Activated gamma-delta T cell treated with anti-CD3 and anti-CD28 coated beads, Interleukin-2, amount 50 U/mL, for 16 hours (primary cell): ENCODE data around the gene PRSS12.
A peak's percentile ranks its signal among the peaks of the same experiment; 100 is the strongest.
"Not testable (repeated sequence)": the region's sequence is repeated elsewhere in the genome, so short reads cannot be mapped to it uniquely, and the experiment has no call there.

Experiments
- DNase-seq: peaks from one replicate; pipeline ENCODE4 v3.0.0-alpha.2; 2020; ENCODE audit warnings: low read depth

The PRSS12 gene

GRCh38 chr4:118352843-118353533 lies at the start of gene PRSS12:
Gene PRSS12, minus strand, starts transcription at chr4:118353003. Its CDS starts 283 bp downstream, at chr4:118352720.
- DNase-seq = peak; percentile 15

DNA sequence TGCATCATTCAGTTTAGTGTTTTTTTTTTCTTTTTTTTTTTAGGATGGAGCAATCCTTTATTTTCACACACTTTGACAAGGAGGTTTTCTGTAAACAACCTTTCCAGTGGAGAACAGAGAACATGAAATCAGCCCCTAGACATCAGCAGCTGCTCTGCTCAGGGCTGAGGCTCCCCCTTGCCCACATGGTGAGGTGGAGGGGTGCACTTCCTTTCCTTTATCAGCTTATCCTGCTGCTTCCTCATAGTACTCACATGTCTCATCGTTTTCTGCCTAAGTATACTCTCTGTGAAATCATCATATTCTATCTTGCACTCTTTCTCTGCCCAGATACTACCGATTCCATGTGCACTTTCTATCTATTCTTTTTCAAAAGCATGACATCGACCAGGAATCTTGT lies 47.6 kb upstream of the PRSS12 start:
- no peak for DNase-seq

DNA sequence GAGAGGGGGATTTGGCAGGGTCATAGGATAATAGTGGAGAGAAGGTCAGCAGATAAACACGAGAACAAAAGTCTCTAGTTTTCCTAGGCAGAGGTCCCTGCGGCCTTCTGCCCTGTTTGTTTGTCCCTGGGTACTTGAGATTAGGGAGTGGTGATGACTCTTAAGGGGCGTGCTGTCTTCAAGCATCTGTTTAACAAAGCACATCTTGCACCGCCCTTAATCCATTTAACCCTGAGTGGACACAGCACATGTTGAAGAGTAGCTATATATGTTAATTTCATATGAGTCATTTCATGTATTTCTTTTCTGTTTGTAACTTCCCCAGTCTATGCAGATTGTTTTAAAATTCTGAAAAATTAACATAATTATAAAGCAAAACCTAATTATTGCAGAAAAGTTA lies 47.1 kb upstream of the PRSS12 start:
- not testable (repeated sequence) for DNase-seq

GRCh38 chr4:118398226-118399090 lies 45.7 kb upstream of the PRSS12 start:
- no peak for DNase-seq

GRCh38 chr4:118397623-118397979 lies 44.8 kb upstream of the PRSS12 start:
- DNase-seq = no peak

DNA sequence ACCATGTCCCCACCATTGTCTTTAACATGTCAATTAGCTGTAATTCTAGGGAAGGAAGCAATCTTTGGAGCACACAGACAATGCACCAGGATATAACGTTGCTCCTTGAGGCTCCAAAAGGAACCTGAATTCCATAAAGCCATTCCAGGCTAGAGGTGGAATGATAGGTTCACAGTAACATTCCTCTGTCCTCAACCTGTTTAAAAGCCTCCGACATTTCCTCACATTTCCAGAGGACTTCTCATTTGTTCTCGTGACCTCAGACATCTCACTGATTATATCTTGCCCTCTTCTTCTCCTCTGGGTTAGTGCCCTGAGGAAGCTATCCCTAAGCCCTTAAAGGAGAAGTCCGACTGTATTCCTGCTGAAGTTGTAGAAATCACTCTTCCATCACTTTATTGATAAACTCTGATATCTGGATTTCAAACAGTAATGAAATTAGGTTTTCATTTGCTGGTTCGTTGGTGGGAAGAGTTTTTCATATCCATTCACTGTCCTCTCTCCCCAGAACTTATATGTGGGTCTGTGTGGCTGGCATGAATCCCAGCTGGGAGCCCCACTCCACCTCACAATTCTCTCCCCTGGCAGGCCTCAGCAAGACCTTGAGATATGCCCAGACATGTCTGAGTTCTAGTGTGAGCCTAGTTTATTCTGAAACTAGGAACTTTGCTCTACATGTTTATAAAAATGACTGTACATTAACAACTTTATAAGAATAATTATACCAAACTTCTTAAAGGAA lies 44.2 kb upstream of the PRSS12 start:
- DNase-seq = no peak

DNA sequence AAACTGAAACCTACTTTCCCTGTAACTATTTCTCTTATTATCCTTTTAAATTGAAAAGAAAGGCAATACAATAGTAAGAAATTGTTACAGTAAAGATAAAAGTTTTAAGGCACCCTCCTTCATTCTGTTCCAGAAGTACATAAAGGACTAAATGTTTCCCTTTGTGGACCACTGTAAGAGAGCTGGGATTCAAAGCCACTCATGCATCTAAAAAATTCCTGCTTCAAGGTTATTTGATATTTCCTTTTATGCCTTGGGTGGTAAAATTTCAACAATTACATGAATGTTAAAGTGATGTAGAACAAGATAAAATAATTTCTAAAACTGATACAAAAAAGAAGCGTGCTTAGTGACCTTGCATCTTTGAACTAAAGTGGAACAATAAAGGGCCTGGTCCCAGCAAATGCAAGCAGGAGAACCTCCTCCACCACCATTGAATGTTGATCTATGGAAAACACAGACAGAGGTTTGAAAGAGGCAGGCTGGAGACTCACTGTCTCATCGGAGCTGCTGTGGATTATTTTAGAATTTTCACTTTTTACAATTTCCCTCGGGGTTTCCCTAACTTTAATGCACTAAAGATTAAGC lies 42.3 kb upstream of the PRSS12 start:
- DNase-seq = no peak

DNA sequence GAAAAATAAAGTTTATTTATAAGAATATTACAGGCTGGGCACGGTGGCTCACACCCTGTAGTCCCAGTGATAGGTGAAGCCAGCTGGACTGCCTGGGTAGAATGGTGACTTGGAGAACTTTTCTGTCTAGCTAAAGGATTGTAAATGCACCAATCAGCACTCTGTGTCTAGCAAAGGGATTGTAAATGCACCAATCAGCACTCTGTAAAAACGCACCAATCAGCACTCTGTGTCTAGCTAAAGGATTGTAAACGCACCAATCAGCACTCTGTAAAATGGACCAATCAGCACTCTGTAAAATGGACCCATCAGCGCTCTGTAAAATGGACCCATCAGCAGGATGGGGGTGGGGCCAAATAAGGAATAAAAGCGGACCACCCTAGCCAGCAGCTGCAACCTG lies 39.7 kb upstream of the PRSS12 start:
- not testable (repeated sequence) for DNase-seq

GRCh38 chr4:118390121-118390520 lies 37.3 kb upstream of the PRSS12 start:
- no peak for DNase-seq

- no peak for DNase-seq
Observed at GRCh38 chr4:118389721-118390120, 36.9 kb upstream of the PRSS12 start.

DNA sequence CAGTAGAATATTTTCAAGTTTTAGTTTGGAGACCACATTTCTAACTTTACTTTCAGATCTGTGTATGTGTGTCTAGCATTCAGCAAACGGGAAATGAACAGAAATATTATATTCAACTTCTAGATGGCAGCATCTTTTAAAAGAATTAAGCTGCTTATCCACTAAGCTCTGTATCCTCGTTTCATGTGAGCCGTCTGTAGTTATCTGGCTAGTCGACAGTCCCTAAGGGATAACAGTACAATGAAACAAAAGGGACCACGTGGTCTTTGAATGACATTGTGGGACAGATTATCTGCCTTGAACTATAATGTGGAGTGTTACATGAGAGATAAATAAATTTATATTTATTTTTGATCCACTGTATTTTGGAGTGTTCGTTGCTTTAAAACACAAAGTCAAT lies 35.8 kb upstream of the PRSS12 start:
- no peak for DNase-seq

GRCh38 chr4:118381902-118382301 lies 29.1 kb upstream of the PRSS12 start:
- DNase-seq = no peak

- DNase-seq = no peak
Observed at GRCh38 chr4:118373614-118374255, 20.9 kb upstream of the PRSS12 start.

DNA sequence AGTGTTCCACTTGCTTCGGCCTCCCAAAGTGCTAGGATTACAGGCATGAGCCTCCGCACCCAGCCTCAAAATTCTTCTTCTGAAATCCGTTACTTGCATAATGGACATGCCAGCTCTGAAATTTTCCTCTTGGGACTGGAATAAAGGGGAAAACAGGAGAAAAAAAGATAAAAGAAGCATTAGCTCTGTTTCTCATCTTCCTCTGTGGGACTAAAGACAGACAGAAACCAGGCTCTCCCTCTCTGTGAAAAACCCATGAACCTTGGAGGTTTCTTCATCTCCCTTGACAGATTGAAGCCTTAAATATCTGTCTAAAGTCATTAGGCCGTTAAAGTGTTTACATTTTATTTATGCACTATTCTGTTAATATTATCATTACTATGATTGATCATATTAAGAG lies 19.4 kb upstream of the PRSS12 start:
- DNase-seq = no peak

DNA sequence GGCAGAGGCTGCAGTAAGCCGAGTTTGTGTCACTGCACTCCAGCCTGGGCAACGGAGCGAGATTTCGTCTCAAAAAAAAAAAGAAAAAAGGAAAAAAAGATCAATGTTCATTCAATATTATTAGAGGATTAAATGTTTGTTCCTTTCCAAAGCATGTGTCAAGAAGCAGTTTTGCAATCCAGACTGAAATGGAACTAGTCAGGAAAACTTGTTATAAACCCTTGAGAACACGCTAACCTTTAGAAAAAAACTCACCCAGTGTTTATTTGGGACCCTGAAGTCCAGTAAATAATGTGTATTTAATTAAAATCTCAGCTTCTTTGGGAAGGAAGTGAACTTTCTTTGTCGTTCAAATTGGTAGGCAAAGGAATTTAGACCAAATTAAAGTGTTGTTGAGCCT lies 16.4 kb upstream of the PRSS12 start:
- no peak for DNase-seq

- DNase-seq = no peak
Observed at GRCh38 chr4:118367872-118368271, 15.1 kb upstream of the PRSS12 start.

DNA sequence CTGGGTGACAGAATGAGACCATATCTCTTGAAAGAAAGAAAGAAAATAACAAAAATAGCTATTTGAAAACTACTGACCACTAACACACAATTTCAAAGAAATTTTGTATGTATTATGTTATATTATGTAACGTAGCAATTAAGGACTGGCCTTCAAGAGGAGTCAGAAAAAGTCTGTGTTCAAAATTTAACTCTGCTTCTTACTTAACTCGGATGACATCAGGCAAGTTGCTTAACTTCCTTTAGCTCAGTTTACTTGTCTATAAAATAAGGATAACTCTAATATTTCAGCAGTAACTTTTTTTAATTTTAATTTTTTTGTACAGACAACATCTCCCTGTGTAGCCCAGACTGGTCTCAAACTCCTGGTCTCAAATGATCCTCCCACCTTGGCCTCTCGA lies 14.6 kb upstream of the PRSS12 start:
- DNase-seq = no peak

DNA sequence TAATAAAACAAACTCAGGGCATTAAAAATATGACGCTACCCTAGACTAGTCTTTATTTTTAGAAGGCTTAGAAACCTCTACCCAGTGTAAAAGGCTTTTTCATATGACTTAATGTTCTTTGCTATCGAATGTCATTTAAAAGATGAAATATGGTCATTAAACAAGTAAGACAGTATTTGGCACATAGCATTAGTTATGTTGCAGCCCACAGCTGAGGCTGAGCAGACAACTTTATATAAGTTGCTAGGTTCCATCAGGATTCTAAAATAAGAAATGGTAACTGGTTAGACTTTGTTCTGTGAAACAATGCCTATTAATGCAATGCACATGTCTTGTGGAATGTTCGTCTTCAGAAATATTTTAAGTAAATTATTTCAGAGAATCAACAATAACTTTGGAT lies 10.4 kb upstream of the PRSS12 start:
- no peak for DNase-seq

GRCh38 chr4:118361192-118361591 lies 8.4 kb upstream of the PRSS12 start:
- no peak for DNase-seq

- DNase-seq = no peak
Observed at GRCh38 chr4:118360106-118360505, 7.3 kb upstream of the PRSS12 start.

GRCh38 chr4:118357601-118358000 lies 4.8 kb upstream of the PRSS12 start:
- DNase-seq = no peak

DNA sequence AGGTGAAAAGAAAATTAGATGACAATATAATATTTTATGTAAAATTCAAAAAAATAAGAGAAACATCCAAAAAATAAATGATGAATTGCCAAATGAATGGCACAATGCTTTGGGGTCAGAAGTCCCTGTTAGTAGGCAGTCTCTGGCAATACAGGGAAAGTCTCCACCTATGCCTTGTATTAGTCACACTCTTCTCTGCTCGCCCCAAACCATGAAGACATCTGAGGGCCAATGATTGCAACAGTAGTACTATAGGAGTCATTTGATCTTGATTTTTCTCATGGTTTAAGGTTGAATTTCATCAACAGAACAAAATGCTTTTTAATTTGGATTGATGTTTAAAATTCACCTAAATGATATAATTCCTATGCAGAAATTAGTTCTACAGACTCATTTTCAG lies 3.9 kb upstream of the PRSS12 start:
- DNase-seq = no peak
